SK-N-SH (cell line): ENCODE data around the gene HUWE1. TPM values are rescaled to one million over a fixed set of nuclear protein-coding genes. Genes with fewer than 3 reads are reported as not detected.

Experiments
- CTCF ChIA-PET: fragments of 300-600, 350-600 bp; formaldehyde crosslinking; extraction: SDS; loops from one replicate; lab custom pipeline; 2021; lab: Yijun Ruan, JAX
- POLR2A ChIA-PET: fragments of 350-600 bp; sonication (Branson Sonifier 250); formaldehyde crosslinking; extraction: SDS; loops from one replicate; lab custom pipeline; 2020; ENCODE audit warnings: antibody characterized with exemption, inconsistent platforms; lab: Yijun Ruan, JAX
- DNase-seq: peaks from one replicate; pipeline ENCODE4 v3.0.0; 2012
- H2AFZ ChIP-seq: fragments of 200-600 bp; sonication (generic); 2 replicates; pipeline ENCODE4 v1.8.1; 2016; ENCODE audit warnings: antibody characterized with exemption, mild to moderate bottlenecking, low read depth
- H3F3A ChIP-seq: fragments of 200-600 bp; sonication (generic); replicated peaks from 2 replicates; pipeline ENCODE3; 2016; ENCODE audit warnings: antibody characterized with exemption, mild to moderate bottlenecking; ENCODE audit not compliant: insufficient read depth
- H3K27ac ChIP-seq, 2 experiments: fragments of 200-500 bp in 1 of 2; fragments of 200-600 bp in 1 of 2; sonication (Bioruptor generic) in 1 of 2; sonication (generic), shearing (Covaris generic) in 1 of 2; 2 replicates each; pipeline versions ENCODE4 v1.5.1 to v1.6.1; 2014 to 2016; ENCODE audit warnings: low read depth in 2 of 2, inconsistent platforms in 1 of 2, low read length in 1 of 2, mild to moderate bottlenecking in 1 of 2, mixed read lengths in 1 of 2
- H3K27me3 ChIP-seq: fragments of 200-600 bp; sonication (generic), shearing (Covaris generic); 2 replicates; pipeline ENCODE4 v1.6.1; 2016; ENCODE audit warnings: mixed run types; ENCODE audit not compliant: insufficient read depth
- H3K36me3 ChIP-seq, 2 experiments: fragments of 200-500 bp in 1 of 2; fragments of 200-600 bp in 1 of 2; sonication (Bioruptor generic) in 1 of 2; sonication (generic) in 1 of 2; replicated peaks in 1 of 2; 2 replicates each; pipeline versions ENCODE3 to v1.5.1; 2014 to 2016; ENCODE audit warnings: low read length in 1 of 2, mild to moderate bottlenecking in 1 of 2; ENCODE audit not compliant: insufficient read depth in 2 of 2, control insufficient read depth in 1 of 2
- H3K4me1 ChIP-seq, 2 experiments: fragments of 200-500 bp in 1 of 2; fragments of 200-600 bp in 1 of 2; sonication (Bioruptor generic) in 1 of 2; sonication (generic), shearing (Covaris generic) in 1 of 2; 2 replicates each; pipeline versions ENCODE4 v1.5.1 to v1.6.1; 2014 to 2016; ENCODE audit warnings: low read depth in 1 of 2, low read length in 1 of 2, mixed run types in 1 of 2; ENCODE audit not compliant: insufficient read depth in 2 of 2, control insufficient read depth in 1 of 2
- H3K4me2 ChIP-seq: fragments of 200-600 bp; sonication (generic), shearing (Covaris generic); 2 replicates; pipeline ENCODE4 v1.6.1; 2017; ENCODE audit warnings: mixed run types
- H3K4me3 ChIP-seq, 2 experiments: fragments of 200-500 bp in 1 of 2; fragments of 200-600 bp in 1 of 2; sonication (Bioruptor generic) in 1 of 2; sonication (generic), shearing (Covaris generic) in 1 of 2; 2 replicates each; pipeline versions ENCODE4 v1.5.1 to v1.8.1; 2014 to 2016; ENCODE audit warnings: low read depth in 2 of 2, inconsistent platforms in 1 of 2, low read length in 1 of 2, mild to moderate bottlenecking in 1 of 2, mixed read lengths in 1 of 2, moderate library complexity in 1 of 2
- H3K79me2 ChIP-seq: fragments of 200-600 bp; sonication (generic); 2 replicates; pipeline ENCODE4 v1.8.1; 2017; ENCODE audit warnings: mild to moderate bottlenecking; ENCODE audit not compliant: insufficient read depth
- H3K9ac ChIP-seq: fragments of 200-600 bp; sonication (generic); 2 replicates; pipeline ENCODE4 v1.6.1; 2017; ENCODE audit warnings: mixed run types
- H3K9me2 ChIP-seq: fragments of 200-600 bp; sonication (generic); 2 replicates; pipeline ENCODE4 v1.6.1; 2017; ENCODE audit warnings: mixed run types
- H3K9me3 ChIP-seq: fragments of 200-600 bp; sonication (generic); 2 replicates; pipeline ENCODE4 v1.6.1; 2017; ENCODE audit warnings: mixed run types, mild to moderate bottlenecking, moderate library complexity
- H4K20me1 ChIP-seq: fragments of 200-600 bp; sonication (generic); 2 replicates; pipeline ENCODE4 v1.6.1; 2017; ENCODE audit warnings: mild to moderate bottlenecking, mixed run types; ENCODE audit not compliant: insufficient read depth
- CHD2 ChIP-seq: fragments of 150-350 bp; IDR thresholded peaks from 2 replicates; pipeline ENCODE4 v1.6.1; 2018; ENCODE audit warnings: low read length; ENCODE audit not compliant: partially characterized antibody
- CTCF ChIP-seq: fragments of 200-600 bp; sonication (generic); IDR thresholded peaks from 2 replicates; pipeline ENCODE4 v1.6.1; 2017; ENCODE audit warnings: antibody characterized with exemption, mild to moderate bottlenecking, moderate library complexity
- ELF1 ChIP-seq: IDR thresholded peaks from 2 replicates; pipeline ENCODE4 v1.4.0; 2012
- EZH2phosphoT487 ChIP-seq: fragments of 200-600 bp; sonication (generic); IDR thresholded peaks from 2 replicates; pipeline ENCODE4 v1.6.1; 2017; ENCODE audit warnings: low read depth, mixed run types, mild to moderate bottlenecking, antibody characterized with exemption, moderate library complexity, borderline replicate concordance
- FOSL2 ChIP-seq: IDR thresholded peaks from 2 replicates; pipeline ENCODE4 v1.4.0; 2012; ENCODE audit warnings: low read depth, mild to moderate bottlenecking, moderate library complexity, borderline replicate concordance
- FOXJ3 ChIP-seq: sonication (generic); formaldehyde crosslinking; IDR thresholded peaks from 2 replicates; pipeline ENCODE4 v1.5.1; 2020; ENCODE audit warnings: mild to moderate bottlenecking, missing genetic modification reagents
- GABPA ChIP-seq: IDR thresholded peaks from 2 replicates; pipeline ENCODE4 v1.4.0; 2012; ENCODE audit warnings: low read depth, mild to moderate bottlenecking
- IRF3 ChIP-seq: fragments of 150-350 bp; IDR thresholded peaks from 2 replicates; pipeline ENCODE4 v1.6.1; 2016; ENCODE audit warnings: mild to moderate bottlenecking, low read depth, low read length
- MXI1 ChIP-seq: IDR thresholded peaks from 2 replicates; pipeline ENCODE4 v1.6.1; 2012; ENCODE audit warnings: mild to moderate bottlenecking, low read depth, low read length, improper control_type of control experiment
- NRF1 ChIP-seq: IDR thresholded peaks from 2 replicates; pipeline ENCODE4 v1.6.1; 2012; ENCODE audit warnings: low read depth, mild to moderate bottlenecking, low read length
- RAD21 ChIP-seq: IDR thresholded peaks from 2 replicates; pipeline ENCODE4 v1.6.1; 2012; ENCODE audit warnings: mild to moderate bottlenecking, low read length
- REST ChIP-seq: IDR thresholded peaks from 2 replicates; pipeline ENCODE4 v1.6.1; 2012; ENCODE audit warnings: mild to moderate bottlenecking, low read depth, low read length, moderate library complexity
- RFX5 ChIP-seq: IDR thresholded peaks from 2 replicates; pipeline ENCODE4 v1.6.1; 2012; ENCODE audit warnings: mild to moderate bottlenecking, improper control_type of control experiment, low read length
- RXRA ChIP-seq: IDR thresholded peaks from 2 replicates; pipeline ENCODE4 v1.4.0; 2012; ENCODE audit warnings: low read depth, mild to moderate bottlenecking, borderline replicate concordance
- SIN3A ChIP-seq: IDR thresholded peaks from 2 replicates; pipeline ENCODE4 v1.6.1; 2012; ENCODE audit warnings: low read depth, mild to moderate bottlenecking, low read length, moderate library complexity, borderline replicate concordance
- SMC3 ChIP-seq: IDR thresholded peaks from 2 replicates; pipeline ENCODE4 v1.6.1; 2012; ENCODE audit warnings: low read depth, low read length, improper control_type of control experiment
- TAF1 ChIP-seq: IDR thresholded peaks from 2 replicates; pipeline ENCODE4 v1.6.1; 2012; ENCODE audit warnings: low read depth, mild to moderate bottlenecking, low read length, moderate library complexity, borderline replicate concordance
- TEAD4 ChIP-seq: IDR thresholded peaks from 2 replicates; pipeline ENCODE4 v1.4.0; 2012; ENCODE audit warnings: mild to moderate bottlenecking, borderline replicate concordance; ENCODE audit not compliant: insufficient read depth
- WGBS: methylation state at CpG from one replicate; pipeline ENCODE4 v1.1.6; 2017; ENCODE audit warnings: low lambda C conversion rate; 5-methylcytosine and 5-hydroxymethylcytosine counted together
- polyA plus RNA-seq, 3 experiments: library from polyadenylated mRNA; depleted of rRNA; stranded (reverse); fragments of >200 nt; gene quantifications; 2 replicates each; pipeline ENCODE4 v1.2.3, GENCODE V29; 2012

Gene HUWE1
- polyA plus RNA-seq, 1 of the 3 experiments (the other 2 are of a cell fraction): 43.4 TPM

- no peak overlapping the region for H3K9ac ChIP-seq
- no peaks in the 10 kb centered on the region for H3K27me3 ChIP-seq
- no peak for DNase-seq
- no peak for TF ChIP-seq NRF1
- no peak for TF ChIP-seq EZH2phosphoT487
- no peak for TF ChIP-seq RXRA
- no peak for TF ChIP-seq MXI1
- TF ChIP-seq CTCF: no peak
- H3K79me2 ChIP-seq: peaks cover 32% of the 10 kb centered on the region
- peaks cover 53 to 59% of the 10 kb centered on the region in 2 experiments for H3K36me3 ChIP-seq
- H3K4me3 ChIP-seq: no peak overlapping the region
- no peaks in the 10 kb centered on the region for H3K4me1 ChIP-seq
- H3K9me2 ChIP-seq: no peaks in the 10 kb centered on the region
- POLR2A ChIA-PET: no interaction called here
- CTCF ChIA-PET: no interaction called here
- H3K4me2 ChIP-seq: no peak overlapping the region
- H3K27ac ChIP-seq: no peak overlapping the region
- no peak overlapping the region for H2AFZ ChIP-seq
- 53% methylated on average over 2 of the region's 2 CpGs for WGBS
- peaks cover 4% of the 10 kb centered on the region for H3F3A ChIP-seq
- no peaks in the 10 kb centered on the region for H3K9me3 ChIP-seq
- H4K20me1 ChIP-seq: no peaks in the 10 kb centered on the region
Observed at GRCh38 chrX:53642337-53642736, 44.2 kb downstream of the HUWE1 start.

- H3K9me2 ChIP-seq: no peaks in the 10 kb centered on the region
- no peaks in the 10 kb centered on the region for H3K27me3 ChIP-seq
- peaks cover 4% of the 10 kb centered on the region for H3F3A ChIP-seq
- peaks cover 44 to 55% of the 10 kb centered on the region in 2 experiments for H3K36me3 ChIP-seq
- H3K4me1 ChIP-seq: no peaks in the 10 kb centered on the region
- POLR2A ChIA-PET: no interaction called here
- DNase-seq: no peak
- H3K79me2 ChIP-seq: peaks cover 37% of the 10 kb centered on the region
- TF ChIP-seq RFX5: no peak
- TF ChIP-seq FOSL2: no peak
- no peak for TF ChIP-seq EZH2phosphoT487
- TF ChIP-seq IRF3: no peak
- TF ChIP-seq CHD2: no peak
- TF ChIP-seq FOXJ3: no peak
- TF ChIP-seq REST: no peak
- TF ChIP-seq RAD21: no peak
- no peak for TF ChIP-seq SIN3A
- TF ChIP-seq ELF1: no peak
- no peak for TF ChIP-seq TEAD4
- TF ChIP-seq SMC3: no peak
- TF ChIP-seq CTCF: no peak
- TF ChIP-seq GABPA: no peak
- TF ChIP-seq TAF1: no peak
- H2AFZ ChIP-seq: no peak overlapping the region
- H3K4me3 ChIP-seq: no peak overlapping the region
- H3K4me2 ChIP-seq: no peak overlapping the region
- H3K27ac ChIP-seq: no peak overlapping the region
- no peaks in the 10 kb centered on the region for H4K20me1 ChIP-seq
- H3K9me3 ChIP-seq: no peaks in the 10 kb centered on the region
- H3K9ac ChIP-seq: no peak overlapping the region
- CTCF ChIA-PET: no interaction called here
Observed at GRCh38 chrX:53639257-53639656, 47.3 kb downstream of the HUWE1 start.
